Adrenal gland (tissue), 12 donors: Measurements from ENCODE around the gene ST6GALNAC5. TPM values are rescaled to one million over a fixed set of nuclear protein-coding genes. Genes with fewer than 3 reads are reported as not detected.

Source experiments
- DNase-seq, 7 donors: peaks; one replicate each; pipeline ENCODE4 v3.0.0-alpha.2; 2019 to 2020
- H3K27ac ChIP-seq, 5 donors: fragments of 200-600 bp; sonication (generic) in 4 of 5; 1 replicate in 3 of 5; 2 replicates in 2 of 5; pipeline versions ENCODE4 v1.5.1 to v1.8.0; 2016 to 2020; ENCODE audit warnings: mild to moderate bottlenecking in 1 of 5
- H3K27me3 ChIP-seq: fragments of 200-600 bp; 2 replicates; pipeline ENCODE4 v1.8.0; 2021
- H3K36me3 ChIP-seq, 2 donors: fragments of 200-600 bp; replicated peaks in 1 of 2; 1 replicate in 1 of 2; 2 replicates in 1 of 2; pipeline versions ENCODE4 v1.5.1 to v1.8.0; 2018 to 2022
- H3K4me1 ChIP-seq, 2 donors: fragments of 200-600 bp; replicated peaks in 1 of 2; 1 replicate in 1 of 2; 2 replicates in 1 of 2; pipeline versions ENCODE4 v1.5.1 to v1.8.0; 2018 to 2021
- H3K4me3 ChIP-seq, 4 donors: fragments of 200-600 bp; sonication (generic) in 3 of 4; one replicate each; pipeline ENCODE4 v1.5.1; 2016 to 2018
- H3K9me3 ChIP-seq, 3 donors: fragments of 200-600 bp; sonication (generic) in 1 of 3; replicated peaks in 1 of 3; 1 replicate in 2 of 3; 2 replicates in 1 of 3; pipeline versions ENCODE4 v1.5.1 to v1.8.0; 2016 to 2021
- POLR2A ChIP-seq, 2 donors: fragments of 450-650 bp; IDR thresholded peaks; one replicate each; pipeline ENCODE4 v1.6.1; 2017; ENCODE audit warnings: antibody characterized with exemption in 2 of 2, mild to moderate bottlenecking in 2 of 2, moderate library complexity in 1 of 2
- WGBS, 4 donors: extraction: QIAGEN DNeasy Blood & Tissue Kit in 2 of 4; methylation state at CpG; one replicate each; pipeline versions ENCODE4 v1.1.5 to v1.1.7; 2013 to 2017; 5-methylcytosine and 5-hydroxymethylcytosine counted together
- intact Hi-C, 2 donors: fragments of 100-400 bp; cut with DNase I; formaldehyde crosslinking; loops; one replicate each; pipeline versions ENCODE4 v1.14.1 to v1.15.0; 2022 to 2023
- polyA plus RNA-seq, 3 donors: library from polyadenylated mRNA; stranded (reverse); fragments of 200-250 nt in 2 of 3; fragments of 350-450 nt in 1 of 3; fragmentation: Illumina TruSeq in 1 of 3; extraction: RNeasy Lipid Tissue Mini Kit (QIAGEN cat#74804) in 1 of 3; gene quantifications; one replicate each; pipeline ENCODE4 v1.2.3, GENCODE V29; 2013 to 2014
- total RNA-seq, 9 donors: library from RNA; depleted of rRNA in 4 of 9; stranded (reverse); fragments of >200 nt in 4 of 9; fragments of 120-200 nt in 1 of 9; fragmentation: NEBNext Ultra II Directional in 1 of 9; extraction: Animal tissue kit (Norgen Biotek cat#: 25700) in 1 of 9; gene quantifications; one replicate each; pipeline versions ENCODE4 v1.1.0 to v1.2.4, GENCODE V29; 2013 to 2023
- TF ChIP-seq, protein P1 (sequence below), 6 experiments: fragments of 450-650 bp in 4 of 6; fragments of 200-600 bp in 2 of 6; sonication (generic) in 1 of 6; IDR thresholded peaks; 1 replicate in 5 of 6; 2 replicates in 1 of 6; pipeline versions ENCODE4 v1.5.1 to v1.8.0; 2016 to 2021; ENCODE audit warnings: antibody characterized with exemption in 6 of 6, mild to moderate bottlenecking in 2 of 6, moderate library complexity in 1 of 6
- donor health status: healthy with polysubstance abuse.
- donor health status: Bipolar disorder and iron deficiency.
- donor health status: DM: yes; HTN: yes; CAD: no.
- donor health status: DM: no; HTN: no; CAD: no.
- donor health status: DM: no; HTN: no; CAD: no.
- donor health status: DM: yes; HTN: yes; CAD: no.

ST6GALNAC5 gene
- total and polyA plus RNA-seq, 12 donors = 1.1 to 48.4 (median 21.4) TPM

DNA sequence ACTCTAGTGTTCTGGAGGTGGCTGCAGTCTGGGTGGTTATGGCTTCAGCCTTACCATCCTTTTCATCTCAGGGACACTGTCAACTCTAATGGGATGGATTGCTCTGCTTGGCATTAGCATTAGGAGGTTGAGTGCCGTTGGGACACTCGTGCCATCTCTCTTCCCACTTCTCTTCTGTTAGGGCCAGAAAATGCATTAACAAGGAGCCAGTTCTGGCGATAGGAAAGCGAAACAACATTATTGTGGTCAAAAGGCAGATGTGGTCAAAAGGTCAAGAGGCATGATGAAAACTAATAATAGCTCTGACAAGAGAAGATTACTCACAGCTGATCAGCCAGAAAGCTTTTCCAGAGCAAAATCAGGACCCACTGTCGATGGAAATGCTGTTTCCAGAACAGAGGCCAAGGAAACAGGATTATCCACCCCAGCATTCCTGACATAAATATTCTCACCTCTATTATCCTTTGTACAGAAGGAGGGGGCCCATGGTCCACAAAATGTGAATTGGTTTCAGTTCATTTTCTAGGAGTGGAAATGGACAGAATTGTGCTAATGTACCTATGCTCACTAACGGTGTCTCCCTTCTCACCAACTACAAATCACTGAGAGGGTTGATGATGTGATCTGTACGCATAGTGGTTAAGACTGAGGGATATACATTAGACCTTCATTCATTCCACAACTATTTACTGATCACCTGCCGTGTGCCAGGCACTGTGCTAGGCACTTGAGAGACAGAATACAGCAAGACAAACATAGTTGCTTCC lies 72.0 kb downstream of the ST6GALNAC5 start:
- intact Hi-C loops = no loop called here
- peak in 5 of 7 donors; percentile 21 to 53 (median 29) for DNase-seq
- H3K27me3 ChIP-seq = no peaks in the 10 kb centered on the region
- peak overlapping the region in 3 of 5 donors; percentile 48 to 71 (median 52) for H3K27ac ChIP-seq
- H3K36me3 ChIP-seq = no peaks in the 10 kb centered on the region
- H3K4me1 ChIP-seq = peaks cover 12 to 19% of the 10 kb centered on the region in 2 donors
- 34 to 48% (median 40%) methylated on average over 8 of the region's 8 CpGs for WGBS, 4 donors
- TF ChIP-seq, protein P1, sequence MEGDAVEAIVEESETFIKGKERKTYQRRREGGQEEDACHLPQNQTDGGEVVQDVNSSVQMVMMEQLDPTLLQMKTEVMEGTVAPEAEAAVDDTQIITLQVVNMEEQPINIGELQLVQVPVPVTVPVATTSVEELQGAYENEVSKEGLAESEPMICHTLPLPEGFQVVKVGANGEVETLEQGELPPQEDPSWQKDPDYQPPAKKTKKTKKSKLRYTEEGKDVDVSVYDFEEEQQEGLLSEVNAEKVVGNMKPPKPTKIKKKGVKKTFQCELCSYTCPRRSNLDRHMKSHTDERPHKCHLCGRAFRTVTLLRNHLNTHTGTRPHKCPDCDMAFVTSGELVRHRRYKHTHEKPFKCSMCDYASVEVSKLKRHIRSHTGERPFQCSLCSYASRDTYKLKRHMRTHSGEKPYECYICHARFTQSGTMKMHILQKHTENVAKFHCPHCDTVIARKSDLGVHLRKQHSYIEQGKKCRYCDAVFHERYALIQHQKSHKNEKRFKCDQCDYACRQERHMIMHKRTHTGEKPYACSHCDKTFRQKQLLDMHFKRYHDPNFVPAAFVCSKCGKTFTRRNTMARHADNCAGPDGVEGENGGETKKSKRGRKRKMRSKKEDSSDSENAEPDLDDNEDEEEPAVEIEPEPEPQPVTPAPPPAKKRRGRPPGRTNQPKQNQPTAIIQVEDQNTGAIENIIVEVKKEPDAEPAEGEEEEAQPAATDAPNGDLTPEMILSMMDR (IDR thresholded peaks at IDR 0.05) = no peak
- no peak for TF ChIP-seq POLR2A (IDR thresholded peaks at IDR 0.05)
- H3K9me3 ChIP-seq = no peaks in the 10 kb centered on the region
- peak overlapping the region in 1 of 4 donors; percentile 28 for H3K4me3 ChIP-seq

DNA sequence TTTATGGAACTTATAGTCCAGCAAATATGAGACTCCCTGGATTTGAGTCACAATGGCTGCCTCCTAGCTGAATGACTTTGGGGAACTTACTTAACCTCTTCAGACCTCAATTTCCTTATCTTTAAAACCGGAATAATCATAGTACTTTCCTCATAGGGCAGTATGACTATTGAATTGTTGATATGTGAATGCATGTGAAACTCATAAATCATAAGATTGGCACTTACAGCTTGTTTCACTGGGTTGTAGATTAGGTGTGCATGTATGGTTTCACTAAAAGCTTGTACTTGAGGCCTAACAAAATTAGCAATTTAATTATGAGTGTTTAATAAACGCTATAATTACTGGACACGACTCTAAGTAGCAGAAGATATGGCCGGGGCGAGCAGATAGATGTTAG lies 72.5 kb downstream of the ST6GALNAC5 start:
- intact Hi-C loops = no loop called here
- DNase-seq = no peak
- no peak overlapping the region for H3K4me3 ChIP-seq
- H3K36me3 ChIP-seq = no peaks in the 10 kb centered on the region
- H3K27me3 ChIP-seq = no peaks in the 10 kb centered on the region
- WGBS, 4 donors = 73 to 87% (median 85%) methylated on average over 5 of the region's 5 CpGs
- H3K4me1 ChIP-seq = peaks cover 16 to 20% of the 10 kb centered on the region in 2 donors
- H3K9me3 ChIP-seq = no peaks in the 10 kb centered on the region
- TF ChIP-seq, protein P1 (IDR thresholded peaks at IDR 0.05) = no peak
- TF ChIP-seq POLR2A (IDR thresholded peaks at IDR 0.05) = no peak
- peak overlapping the region in 2 of 5 donors; percentile 48 to 71 for H3K27ac ChIP-seq

DNA sequence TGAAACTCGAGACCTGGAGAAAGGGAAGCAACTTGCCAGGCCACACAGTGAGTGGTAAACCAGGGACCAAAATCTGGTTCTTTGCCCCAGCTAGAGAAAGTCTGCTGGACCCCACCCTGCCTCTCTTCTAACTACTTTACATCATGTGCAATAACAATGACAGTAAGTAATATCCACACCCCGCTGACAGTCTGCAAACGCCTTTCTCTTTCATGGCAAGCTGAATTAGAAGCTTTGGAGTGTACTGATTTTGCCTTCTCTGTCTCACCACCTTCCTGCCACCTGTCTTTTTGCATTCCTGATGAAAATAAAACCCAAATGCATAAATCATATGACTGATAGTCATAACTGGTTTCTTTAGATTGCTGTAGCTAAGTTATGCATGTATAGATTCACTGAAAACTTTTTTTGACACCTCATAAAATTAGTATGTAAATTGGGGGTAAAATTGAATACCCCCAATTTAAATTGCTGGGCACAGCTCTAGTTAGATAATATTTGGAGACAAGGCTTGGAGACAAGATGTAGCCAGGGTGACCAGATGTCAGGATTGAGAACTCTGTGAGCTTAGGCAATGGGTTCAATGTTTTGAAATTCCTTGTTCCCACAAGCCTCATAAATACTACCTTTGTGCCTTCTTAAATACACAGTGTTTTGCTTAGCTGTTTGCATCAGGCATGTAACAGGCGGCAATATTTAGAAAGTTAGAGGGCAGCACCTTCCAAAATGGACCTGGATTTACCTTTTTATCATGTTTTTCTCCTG lies 73.5 kb downstream of the ST6GALNAC5 start:
- no peaks in the 10 kb centered on the region for H3K36me3 ChIP-seq
- intact Hi-C loops = no loop called here
- peaks cover 20 to 21% of the 10 kb centered on the region in 2 donors for H3K4me1 ChIP-seq
- no peaks in the 10 kb centered on the region for H3K27me3 ChIP-seq
- H3K4me3 ChIP-seq = no peak overlapping the region
- WGBS, 4 donors = 89 to 95% (median 91%) methylated on average over 4 of the region's 4 CpGs
- no peaks in the 10 kb centered on the region for H3K9me3 ChIP-seq
- H3K27ac ChIP-seq = no peak overlapping the region
- TF ChIP-seq, protein P1 (IDR thresholded peaks at IDR 0.05) = no peak
- no peak for TF ChIP-seq POLR2A (IDR thresholded peaks at IDR 0.05)
- DNase-seq = no peak

DNA sequence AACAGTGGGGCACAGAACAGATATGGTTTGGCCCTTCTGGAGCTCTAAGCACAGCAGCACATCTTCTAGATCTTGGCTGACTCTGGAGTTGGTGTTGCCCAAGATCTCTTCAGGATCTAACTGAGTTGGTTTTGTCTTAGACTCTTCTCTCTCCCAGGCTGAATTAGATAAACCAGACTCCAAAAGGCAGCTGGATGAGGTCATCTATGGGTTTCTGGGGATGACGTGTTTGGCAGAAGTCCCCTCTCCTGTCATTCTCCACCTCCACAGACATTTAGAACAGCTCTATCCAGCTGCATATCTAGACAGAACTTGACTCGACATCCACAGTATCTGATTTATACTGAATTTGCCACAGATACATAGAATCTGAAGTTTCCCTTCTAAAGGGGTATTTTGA lies 75.3 kb downstream of the ST6GALNAC5 start:
- Histone ChIP-seq H3K36me3 (no peaks in the 10 kb centered on the region), H3K27me3 (no peaks in the 10 kb centered on the region), H3K4me3 (no peak overlapping the region), H3K4me1 (peaks cover 20 to 21% of the 10 kb centered on the region in 2 donors), H3K9me3 (no peaks in the 10 kb centered on the region), H3K27ac (no peak overlapping the region)
- intact Hi-C loops = no loop called here
- no peak for DNase-seq
- 54 to 77% (median 73%) methylated on average over 2 of the region's 2 CpGs for WGBS, 4 donors
- TF ChIP-seq, protein P1 (IDR thresholded peaks at IDR 0.05) = no peak
